ENCODE data around the gene GCAT.
"Not testable (repeated sequence)": the region's sequence is repeated elsewhere in the genome, so short reads cannot be mapped to it uniquely, and the experiment has no call there.

GCAT gene

GRCh38 chr22:37784829-37785495 is 22.8 kb upstream of the GCAT start:
- FAIRE-seq = no peak

- no peak for FAIRE-seq
Measured at GRCh38 chr22:37790234-37790633, 17.5 kb upstream of the GCAT start.

DNA sequence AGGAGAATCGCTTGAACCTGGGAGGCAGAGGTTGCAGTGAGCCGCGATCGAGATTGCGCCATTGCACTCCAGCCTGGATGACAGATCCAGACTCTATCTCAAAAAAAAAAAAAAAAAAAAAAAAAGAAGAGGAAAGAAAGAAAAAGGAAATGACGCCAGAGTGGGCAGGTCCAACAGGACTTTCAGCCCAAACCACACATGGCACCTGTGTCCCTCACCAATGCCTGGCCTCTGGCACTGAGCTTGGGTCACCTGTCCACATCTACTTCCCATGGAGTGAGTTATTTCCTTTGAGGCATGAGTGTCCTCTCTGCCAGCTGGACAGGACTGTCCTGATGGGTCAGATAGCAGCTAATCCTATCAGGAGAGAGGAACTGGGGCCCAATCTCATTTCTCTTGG is 15.2 kb upstream of the GCAT start:
- no peak for FAIRE-seq

DNA sequence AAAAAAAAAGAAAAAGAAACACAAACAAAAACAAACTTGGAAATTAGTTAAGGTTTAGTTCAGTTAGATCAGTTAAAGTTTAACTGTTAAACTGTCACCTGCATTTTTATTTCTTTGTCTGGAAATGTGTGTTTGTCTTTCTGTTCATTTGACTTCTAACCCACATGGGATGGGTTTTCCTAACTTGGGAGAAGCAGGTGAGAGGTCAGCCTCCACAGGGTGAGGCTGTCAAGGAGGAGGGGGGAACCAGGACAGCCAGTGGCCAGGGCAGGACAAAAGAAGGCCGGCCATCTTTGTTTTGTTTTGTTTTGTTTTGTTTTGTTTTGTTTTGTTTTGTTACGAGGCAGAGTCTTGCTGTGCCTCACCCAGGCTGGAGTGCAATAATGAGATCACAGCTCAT is 13.4 kb upstream of the GCAT start:
- FAIRE-seq = no peak

GRCh38 chr22:37796079-37796478 is 11.7 kb upstream of the GCAT start:
- no peak for FAIRE-seq

DNA sequence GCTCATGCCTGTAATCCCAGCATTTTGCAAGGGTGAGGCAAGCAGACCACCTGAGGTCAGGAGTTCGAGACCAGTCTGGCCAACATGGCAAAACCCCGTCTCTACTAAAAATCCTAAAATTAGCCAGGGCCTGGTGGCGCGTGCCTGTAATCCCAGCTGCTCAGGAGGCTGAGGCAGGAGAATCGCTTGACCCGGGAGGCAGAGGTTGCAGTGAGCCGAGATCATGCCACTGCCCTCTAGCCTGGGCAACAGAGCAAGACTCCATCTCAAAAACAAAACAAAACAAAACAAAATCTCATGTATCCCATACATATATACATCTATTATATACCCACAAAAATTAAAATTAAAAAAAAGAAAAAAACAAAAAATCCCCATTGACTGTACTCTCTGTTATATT is 10.5 kb upstream of the GCAT start:
- FAIRE-seq = not testable (repeated sequence)

GRCh38 chr22:37797874-37798500 is 9.7 kb upstream of the GCAT start:
- no peak for FAIRE-seq

DNA sequence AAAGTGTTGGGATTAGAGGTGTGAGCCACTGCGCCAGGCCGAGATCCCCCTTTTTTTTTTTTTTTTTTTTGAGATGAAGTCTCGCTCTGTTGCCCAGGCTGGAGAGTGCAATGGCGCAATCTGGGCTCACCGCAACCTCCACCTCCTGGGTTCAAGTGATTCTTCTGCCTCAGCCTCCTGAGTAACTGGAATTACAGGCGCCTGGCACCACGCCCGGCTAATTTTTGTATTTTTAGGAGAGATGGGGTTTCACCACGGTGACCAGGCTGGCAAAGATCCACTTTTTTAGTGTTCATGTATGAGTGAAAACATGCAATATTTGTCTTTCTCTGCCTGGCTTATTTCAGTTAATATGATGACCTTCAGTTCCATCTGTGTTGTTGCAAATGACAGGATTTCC is 7.8 kb upstream of the GCAT start:
- not testable (repeated sequence) for FAIRE-seq

- no peak for FAIRE-seq
Measured at GRCh38 chr22:37801946-37802309, 5.8 kb upstream of the GCAT start.

- FAIRE-seq = no peak
Measured at GRCh38 chr22:37802310-37803194, 5.2 kb upstream of the GCAT start.

- no peak for FAIRE-seq
Measured at GRCh38 chr22:37803195-37803638, 4.5 kb upstream of the GCAT start.

GRCh38 chr22:37803639-37804351 is 3.9 kb upstream of the GCAT start:
- no peak for FAIRE-seq

- FAIRE-seq = no peak
Measured at GRCh38 chr22:37804352-37804880, 3.3 kb upstream of the GCAT start.

GRCh38 chr22:37804881-37805809 is 2.6 kb upstream of the GCAT start:
- no peak for FAIRE-seq

DNA sequence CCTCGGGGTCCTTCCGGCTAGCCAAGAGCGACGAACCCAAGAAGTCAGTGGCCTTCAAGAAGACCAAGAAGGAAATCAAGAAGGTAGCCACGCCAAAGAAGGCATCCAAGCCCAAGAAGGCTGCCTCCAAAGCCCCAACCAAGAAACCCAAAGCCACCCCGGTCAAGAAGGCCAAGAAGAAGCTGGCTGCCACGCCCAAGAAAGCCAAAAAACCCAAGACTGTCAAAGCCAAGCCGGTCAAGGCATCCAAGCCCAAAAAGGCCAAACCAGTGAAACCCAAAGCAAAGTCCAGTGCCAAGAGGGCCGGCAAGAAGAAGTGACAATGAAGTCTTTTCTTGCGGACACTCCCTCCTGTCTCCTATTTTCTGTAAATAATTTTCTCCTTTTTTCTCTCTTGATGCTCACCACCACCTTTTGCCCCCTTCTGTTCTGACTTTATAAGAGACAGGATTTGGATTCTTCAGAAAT is 1.9 kb upstream of the GCAT start:
- FAIRE-seq = no peak

DNA sequence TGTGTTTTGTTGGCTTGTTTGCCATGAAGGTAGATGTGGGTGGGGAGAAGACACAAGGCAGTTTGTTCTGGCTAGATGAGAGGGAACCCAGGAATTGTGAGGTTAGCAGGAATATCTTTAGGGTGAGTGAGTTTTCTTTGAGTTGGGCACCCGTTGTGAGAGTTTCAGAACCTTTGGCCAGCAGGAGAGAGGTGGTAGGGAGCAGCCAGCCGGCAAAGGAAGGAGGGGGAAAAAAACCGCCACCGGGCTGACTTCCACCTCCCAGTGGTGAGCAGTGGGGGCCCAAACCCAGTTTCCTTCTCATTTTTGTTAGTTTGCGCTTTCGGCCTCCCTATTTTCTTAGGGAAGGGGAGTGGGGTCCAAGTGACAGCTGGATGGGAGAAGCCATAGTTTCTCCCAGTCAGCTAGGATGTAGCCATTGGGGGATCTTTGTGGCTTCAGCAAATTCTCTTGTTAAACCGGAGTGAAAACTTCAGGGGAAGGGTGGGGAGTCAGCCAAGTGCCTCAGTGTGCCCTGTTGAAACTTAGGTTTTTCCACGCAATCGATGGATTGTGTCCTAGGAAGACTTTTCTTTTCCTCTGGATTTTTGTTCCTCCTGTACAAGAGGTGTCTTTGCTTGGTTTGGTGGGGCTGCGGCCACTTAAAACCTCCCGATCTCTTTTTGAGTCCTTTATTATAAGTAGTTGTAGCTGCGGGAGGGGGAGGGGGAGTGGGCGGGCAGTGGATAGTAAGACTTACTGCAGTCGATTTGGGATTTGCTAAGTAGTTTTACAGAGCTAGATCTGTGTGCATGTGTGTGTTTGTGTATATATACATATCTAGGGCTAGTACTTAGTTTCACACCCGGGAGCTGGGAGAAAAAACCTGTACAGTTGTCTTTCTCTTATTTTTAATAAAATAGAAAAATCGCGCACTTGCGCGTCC is 1.1 kb upstream of the GCAT start:
- FAIRE-seq = peak; percentile 52

DNA sequence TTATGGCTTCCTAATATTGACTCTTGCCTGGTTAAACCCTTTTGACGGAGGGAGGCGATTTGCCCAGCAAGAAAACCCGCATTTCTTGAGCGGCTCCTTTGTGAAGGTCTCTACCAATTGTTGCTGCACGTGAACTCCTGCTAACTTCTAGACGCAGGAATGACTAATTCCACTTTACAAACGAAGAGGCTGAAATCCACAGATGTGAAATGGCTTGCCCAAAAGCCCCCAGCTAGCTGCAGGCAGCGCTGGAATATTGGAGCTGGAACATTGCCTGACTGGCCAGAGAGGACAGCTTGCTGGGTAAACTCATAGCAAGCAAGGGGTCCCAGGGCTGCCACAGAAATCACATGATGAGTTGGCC is 542 bp downstream of the GCAT start:
- FAIRE-seq = no peak

GRCh38 chr22:37809672-37810333 is 2.1 kb downstream of the GCAT start:
- no peak for FAIRE-seq

DNA sequence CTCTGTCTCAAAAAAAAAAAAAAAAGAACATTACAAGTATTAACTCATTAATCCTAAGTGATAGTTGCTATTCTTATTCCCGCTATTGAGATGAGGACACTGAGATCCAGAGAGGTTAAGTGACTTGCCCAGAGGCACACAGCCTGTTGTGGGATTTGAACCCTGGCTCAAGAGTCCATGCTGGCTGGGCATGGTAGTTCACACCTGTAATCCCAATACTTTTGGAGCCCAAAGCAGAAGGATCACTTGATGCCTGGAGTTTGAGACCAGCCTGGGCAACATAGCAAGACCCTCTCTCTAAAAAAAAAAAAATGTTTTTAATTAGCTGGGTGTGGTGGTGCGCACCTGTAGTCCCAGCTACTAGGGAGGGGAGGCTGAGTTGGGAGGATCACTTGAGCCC is 4.1 kb downstream of the GCAT start:
- no peak for FAIRE-seq

All from G401.6 (cell line).